Measurements from ENCODE around the gene OBP2A.

DNA sequence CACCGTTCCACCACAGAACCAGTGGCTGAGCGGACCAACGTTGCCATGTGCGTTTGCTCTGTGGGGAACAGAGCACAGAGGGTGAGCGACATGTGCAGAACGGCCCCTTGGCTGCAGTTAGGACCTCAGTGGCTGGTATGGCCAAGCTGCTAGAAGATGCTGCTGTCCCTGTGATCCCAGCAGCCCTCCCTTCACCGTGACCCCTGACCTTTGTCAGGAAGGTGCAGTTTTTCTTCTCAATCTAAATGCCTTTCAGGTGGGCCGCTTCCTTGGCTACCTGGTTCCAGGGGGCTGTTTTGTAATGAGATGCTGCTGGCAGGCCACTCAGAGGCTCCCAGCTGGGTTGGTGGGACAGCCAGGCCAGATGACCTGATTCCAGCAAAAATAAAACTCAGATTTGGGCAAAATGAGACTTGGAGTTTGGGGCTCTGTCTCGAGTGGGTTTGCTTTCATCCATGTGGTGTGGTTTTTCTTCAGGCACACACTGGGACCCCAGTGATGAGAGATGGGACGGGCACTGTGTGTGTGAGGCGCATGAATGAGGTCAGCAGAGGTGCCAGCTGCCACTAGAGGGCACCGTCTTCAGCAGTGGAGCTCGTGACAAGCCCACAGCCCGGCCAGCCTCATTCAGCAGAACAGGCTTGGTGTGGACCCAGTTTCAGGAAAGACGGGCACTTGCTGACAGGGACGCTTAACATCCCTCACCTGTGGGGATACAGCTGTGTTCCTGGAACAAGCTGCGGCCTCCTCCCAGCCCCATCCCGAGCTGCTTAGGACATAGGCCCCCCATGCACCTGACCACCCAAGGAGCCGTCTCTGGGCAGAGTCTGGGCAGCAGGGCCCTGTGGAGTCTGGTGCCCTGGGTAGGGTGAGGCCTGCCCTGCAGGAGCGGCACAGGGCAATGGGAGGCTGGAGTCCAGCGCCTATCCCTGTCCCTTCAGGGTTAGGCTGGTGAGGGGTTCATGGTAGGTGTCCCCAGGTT is 41.4 kb upstream of the OBP2A start:
- no peak for TF ChIP-seq SP1 (IDR thresholded peaks at IDR 0.05; ENCODE audit: low read depth, low read length)
- TF ChIP-seq CTCF (IDR thresholded peaks at IDR 0.05; ENCODE audit: control extremely low read depth in 1 of 3, insufficient read depth in 1 of 3, low read depth in 1 of 3, low read length in 3 of 3), result peak in 2 of 3 experiments; percentile 70 to 92; a peak in 3 of 4 replicates
- TF ChIP-seq, protein P1, sequence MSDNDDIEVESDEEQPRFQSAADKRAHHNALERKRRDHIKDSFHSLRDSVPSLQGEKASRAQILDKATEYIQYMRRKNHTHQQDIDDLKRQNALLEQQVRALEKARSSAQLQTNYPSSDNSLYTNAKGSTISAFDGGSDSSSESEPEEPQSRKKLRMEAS (IDR thresholded peaks at IDR 0.05), result peak; percentile 50
- TF ChIP-seq POLR2AphosphoS5 (IDR thresholded peaks at IDR 0.05; ENCODE audit: low read depth, low read length), result peak; percentile 76; the same call in 1 of the 2 replicates
- no peak for TF ChIP-seq EZH2 (IDR thresholded peaks at IDR 0.05; ENCODE audit: low read depth, low read length, severe bottlenecking)
- no peak for TF ChIP-seq RFX5 (IDR thresholded peaks at IDR 0.05; ENCODE audit: borderline replicate concordance, low read depth, low read length)
- no peak for TF ChIP-seq RNF2 (IDR thresholded peaks at IDR 0.05; ENCODE audit: borderline replicate concordance, low read depth, low read length, missing control alignments, poor library complexity, severe bottlenecking)
- TF ChIP-seq CBX8 (IDR thresholded peaks at IDR 0.05; ENCODE audit: borderline replicate concordance, low read depth, low read length), result no peak
- no peak for TF ChIP-seq TCF12 (IDR thresholded peaks at IDR 0.05; ENCODE audit: low read depth, low read length)
- no peak for TF ChIP-seq SIX5 (IDR thresholded peaks at IDR 0.05; ENCODE audit: low read depth, low read length)

Measured in H1 (cell line).